Keratinocyte (primary cell): Measurements from ENCODE around the gene CCDC40. TPM values are rescaled to one million over a fixed set of nuclear protein-coding genes. Genes with fewer than 3 reads are reported as not detected.

Source experiments
- DNase-seq: peaks from one replicate; pipeline ENCODE4 v3.0.0-alpha.2; 2011; ENCODE audit warnings: low read depth, missing footprints, low spot score
- FAIRE-seq: peaks from 2 replicates; lab custom pipeline; 2011; peaks lifted over from hg19 to GRCh38; lab: Jason Lieb, UNC
- H2AFZ ChIP-seq: 2 replicates; pipeline ENCODE4 v1.6.0; 2012; ENCODE audit warnings: low read length, control low read depth, inconsistent platforms; ENCODE audit not compliant: control insufficient read depth
- H3K27ac ChIP-seq: 2 replicates; pipeline ENCODE4 v1.5.1; 2011; ENCODE audit warnings: low read length; ENCODE audit not compliant: control insufficient read depth, insufficient read depth
- H3K27me3 ChIP-seq: 3 replicates; pipeline ENCODE4 v1.6.0; 2011; ENCODE audit warnings: low read length; ENCODE audit not compliant: control insufficient read depth, insufficient read depth; ENCODE audit errors: extremely low read depth
- H3K36me3 ChIP-seq, 2 experiments: 2 replicates in 1 of 2; 3 replicates in 1 of 2; pipeline ENCODE4 v1.5.1; 2011; ENCODE audit warnings: low read length in 2 of 2, mild to moderate bottlenecking in 1 of 2; ENCODE audit not compliant: control insufficient read depth in 2 of 2, insufficient read depth in 2 of 2; ENCODE audit errors: extremely low read depth in 1 of 2
- H3K4me1 ChIP-seq: 3 replicates; pipeline ENCODE4 v1.5.1; 2011; ENCODE audit warnings: low read length; ENCODE audit not compliant: control insufficient read depth, insufficient read depth; ENCODE audit errors: extremely low read depth
- H3K4me2 ChIP-seq: 3 replicates; pipeline ENCODE4 v1.6.0; 2011; ENCODE audit warnings: low read depth, low read length; ENCODE audit not compliant: control insufficient read depth, insufficient read depth; ENCODE audit errors: extremely low read depth
- H3K4me3 ChIP-seq, 3 experiments: fragments of 200-600 bp in 1 of 3; sonication (generic) in 1 of 3; 2 replicates in 2 of 3; 3 replicates in 1 of 3; pipeline ENCODE4 v1.5.1; 2011 to 2016; ENCODE audit warnings: low read length in 3 of 3, mild to moderate bottlenecking in 3 of 3, control low read depth in 2 of 3, inconsistent platforms in 1 of 3, low read depth in 1 of 3, mixed read lengths in 1 of 3, mixed run types in 1 of 3, moderate library complexity in 1 of 3; ENCODE audit not compliant: control insufficient read depth in 2 of 3, insufficient read depth in 2 of 3; ENCODE audit errors: extremely low read depth in 1 of 3
- H3K79me2 ChIP-seq: 2 replicates; pipeline ENCODE4 v1.6.0; 2012; ENCODE audit warnings: low read length; ENCODE audit not compliant: control insufficient read depth, insufficient read depth
- H3K9ac ChIP-seq: 3 replicates; pipeline ENCODE4 v1.6.0; 2011; ENCODE audit warnings: low read length; ENCODE audit not compliant: control insufficient read depth, insufficient read depth; ENCODE audit errors: extremely low read depth
- H3K9me1 ChIP-seq: 3 replicates; pipeline ENCODE4 v1.6.0; 2011; ENCODE audit warnings: low read length; ENCODE audit not compliant: control insufficient read depth, insufficient read depth; ENCODE audit errors: extremely low read depth
- H3K9me3 ChIP-seq: 2 replicates; pipeline ENCODE4 v1.5.1; 2012; ENCODE audit warnings: low read depth, low read length; ENCODE audit not compliant: control insufficient read depth
- H4K20me1 ChIP-seq: 3 replicates; pipeline ENCODE4 v1.6.0; 2011; ENCODE audit warnings: low read length; ENCODE audit not compliant: control insufficient read depth, insufficient read depth; ENCODE audit errors: extremely low read depth
- EZH2 ChIP-seq: IDR thresholded peaks from one replicate; pipeline ENCODE4 v1.6.1; 2012; ENCODE audit warnings: inconsistent platforms, mild to moderate bottlenecking, low read length, moderate library complexity
- dilution Hi-C: fragments of 300-500 bp; cut with MboI; formaldehyde crosslinking; loops from one replicate; pipeline ENCODE4 v1.7.0; 2020; ENCODE audit warnings: low sequenced_read_pairs; ENCODE audit not compliant: extremely low pct_ligation_motif_present
- polyA plus RNA-seq, 5 experiments: library from polyadenylated mRNA; depleted of rRNA in 3 of 5; stranded (reverse) in 3 of 5; stranded (forward) in 1 of 5; unstranded in 1 of 5; fragments of >200 nt; gene quantifications; 1 replicate in 1 of 5; 2 replicates in 3 of 5; 3 replicates in 1 of 5; pipeline versions ENCODE4 v1.2.1 to v1.2.3, GENCODE V29; 2011 to 2012; ENCODE audit warnings: missing spikeins in 2 of 5, low read depth in 1 of 5, low replicate concordance in 1 of 5
- TF ChIP-seq, protein P1 (sequence below), 3 experiments: IDR thresholded peaks in 1 of 3; conservative IDR thresholded peaks in 1 of 3; optimal IDR thresholded peaks in 1 of 3; 2 replicates in 2 of 3; 3 replicates in 1 of 3; pipeline versions ENCODE3 to v1.5.1; 2011; ENCODE audit warnings: low read length in 3 of 3, mild to moderate bottlenecking in 3 of 3, moderate library complexity in 2 of 3, control low read depth in 1 of 3, inconsistent platforms in 1 of 3; ENCODE audit not compliant: insufficient read depth in 2 of 3; ENCODE audit errors: extremely low read depth in 1 of 3

The CCDC40 gene
- polyA plus RNA-seq, 1 donor (not counting 4 experiments of a cell fraction or from before 2014, with no cell fraction given): 2.4 TPM

DNA sequence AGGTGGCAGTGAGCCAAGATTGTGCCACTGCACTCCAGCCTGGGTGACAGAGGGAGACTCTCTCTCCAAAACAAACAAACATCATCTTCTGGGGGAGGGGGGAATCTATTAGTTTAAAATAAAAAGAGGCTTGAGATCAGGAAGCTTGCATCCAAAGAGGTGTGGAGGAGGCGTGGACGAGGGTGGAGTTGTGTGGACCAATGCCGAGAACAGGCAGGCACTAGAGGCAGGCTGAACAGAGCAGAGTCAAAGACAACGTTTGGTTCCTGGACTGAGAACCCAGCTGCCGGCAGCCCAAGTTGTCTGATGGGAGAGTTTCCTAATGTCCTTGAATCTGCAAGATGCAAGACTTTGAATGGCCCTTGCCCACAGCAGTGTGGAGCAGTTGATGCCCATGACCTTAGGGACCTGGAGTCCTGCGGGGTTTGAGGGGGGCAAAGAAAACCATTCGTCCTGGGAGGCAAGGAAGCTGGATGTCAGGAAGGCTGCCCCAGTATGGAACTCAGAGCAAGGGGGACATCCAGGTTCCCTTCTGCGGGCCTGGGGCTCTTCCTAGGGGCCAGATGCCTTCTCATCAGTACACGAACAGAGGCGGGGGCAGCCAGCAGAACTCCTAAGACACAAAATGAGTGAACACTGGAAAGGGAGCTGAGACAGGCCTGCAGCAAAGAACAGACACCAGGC is 9.9 kb upstream of the CCDC40 start:
- H2AFZ ChIP-seq: no peak overlapping the region
- peaks cover 9% of the 10 kb centered on the region for H3K9me1 ChIP-seq
- no peak for TF ChIP-seq EZH2
- TF ChIP-seq, protein P1, sequence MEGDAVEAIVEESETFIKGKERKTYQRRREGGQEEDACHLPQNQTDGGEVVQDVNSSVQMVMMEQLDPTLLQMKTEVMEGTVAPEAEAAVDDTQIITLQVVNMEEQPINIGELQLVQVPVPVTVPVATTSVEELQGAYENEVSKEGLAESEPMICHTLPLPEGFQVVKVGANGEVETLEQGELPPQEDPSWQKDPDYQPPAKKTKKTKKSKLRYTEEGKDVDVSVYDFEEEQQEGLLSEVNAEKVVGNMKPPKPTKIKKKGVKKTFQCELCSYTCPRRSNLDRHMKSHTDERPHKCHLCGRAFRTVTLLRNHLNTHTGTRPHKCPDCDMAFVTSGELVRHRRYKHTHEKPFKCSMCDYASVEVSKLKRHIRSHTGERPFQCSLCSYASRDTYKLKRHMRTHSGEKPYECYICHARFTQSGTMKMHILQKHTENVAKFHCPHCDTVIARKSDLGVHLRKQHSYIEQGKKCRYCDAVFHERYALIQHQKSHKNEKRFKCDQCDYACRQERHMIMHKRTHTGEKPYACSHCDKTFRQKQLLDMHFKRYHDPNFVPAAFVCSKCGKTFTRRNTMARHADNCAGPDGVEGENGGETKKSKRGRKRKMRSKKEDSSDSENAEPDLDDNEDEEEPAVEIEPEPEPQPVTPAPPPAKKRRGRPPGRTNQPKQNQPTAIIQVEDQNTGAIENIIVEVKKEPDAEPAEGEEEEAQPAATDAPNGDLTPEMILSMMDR (optimal IDR thresholded peaks at IDR 0.05 in 1 of 3, IDR thresholded peaks at IDR 0.05 in 1 of 3, conservative IDR thresholded peaks at IDR 0.05 in 1 of 3; ENCODE audit: extremely low read depth in 1 of 3, insufficient read depth in 2 of 3, low read length in 3 of 3): no peak
- H3K4me3 ChIP-seq: no peak overlapping the region
- peaks cover 28% of the 10 kb centered on the region for H3K79me2 ChIP-seq
- DNase-seq (no peak), FAIRE-seq (no peak)
- H3K27ac ChIP-seq: no peak overlapping the region
- H4K20me1 ChIP-seq: peaks cover 12% of the 10 kb centered on the region
- dilution Hi-C loops: no loop called here
- no peaks in the 10 kb centered on the region for H3K9me3 ChIP-seq
- no peaks in the 10 kb centered on the region for H3K27me3 ChIP-seq
- H3K9ac ChIP-seq: no peak overlapping the region
- H3K4me2 ChIP-seq: no peak overlapping the region
- H3K4me1 ChIP-seq: peaks cover 18% of the 10 kb centered on the region
- H3K36me3 ChIP-seq: no peaks in the 10 kb centered on the region

DNA sequence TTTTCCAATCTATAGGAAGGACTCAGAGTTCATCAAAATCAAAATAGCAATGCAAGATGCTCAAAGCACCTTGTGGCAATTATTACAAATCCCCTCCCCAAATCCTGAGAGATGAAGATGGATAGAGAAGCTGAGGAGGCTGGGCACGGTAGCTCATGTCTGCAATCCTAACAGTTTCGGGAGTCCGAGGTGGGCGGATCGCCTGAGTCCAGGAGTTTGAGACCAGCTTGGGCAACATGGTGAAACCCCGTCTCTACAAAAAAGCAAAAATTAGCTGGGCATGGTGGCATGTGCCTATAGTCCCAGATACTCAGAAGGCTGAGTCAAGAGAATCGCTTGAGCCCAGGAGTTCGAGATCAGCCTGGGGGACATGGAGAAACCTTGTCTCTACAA is 9.4 kb upstream of the CCDC40 start:
- no peak for TF ChIP-seq EZH2
- TF ChIP-seq, protein P1 (optimal IDR thresholded peaks at IDR 0.05 in 1 of 3, IDR thresholded peaks at IDR 0.05 in 1 of 3, conservative IDR thresholded peaks at IDR 0.05 in 1 of 3; ENCODE audit: extremely low read depth in 1 of 3, insufficient read depth in 2 of 3, low read length in 3 of 3): no peak
- dilution Hi-C loops: no loop called here
- no peak overlapping the region for H3K27ac ChIP-seq
- H4K20me1 ChIP-seq: peaks cover 9% of the 10 kb centered on the region
- H3K4me2 ChIP-seq: no peak overlapping the region
- H3K27me3 ChIP-seq: no peaks in the 10 kb centered on the region
- DNase-seq (no peak), FAIRE-seq (no peak)
- peaks cover 16% of the 10 kb centered on the region for H3K4me1 ChIP-seq
- H2AFZ ChIP-seq: no peak overlapping the region
- H3K79me2 ChIP-seq: peaks cover 26% of the 10 kb centered on the region
- no peak overlapping the region for H3K9ac ChIP-seq
- no peak overlapping the region for H3K4me3 ChIP-seq
- peaks cover 7% of the 10 kb centered on the region for H3K9me1 ChIP-seq
- no peaks in the 10 kb centered on the region for H3K36me3 ChIP-seq
- no peaks in the 10 kb centered on the region for H3K9me3 ChIP-seq
